Right lobe of liver (tissue), 6 donors: ENCODE results near the gene SNRNP200. TPM values are rescaled to one million over a fixed set of nuclear protein-coding genes. Genes with fewer than 3 reads are reported as not detected.

Experiments used
- ATAC-seq, 4 donors: fragments of 200-7000 bp; cut with Tn5 transposase; one replicate each; pipeline ENCODE4 v1.9.1; 2020; ENCODE audit warnings: mild to moderate bottlenecking in 4 of 4, moderate library complexity in 4 of 4
- DNase-seq, 3 donors: peaks; one replicate each; pipeline ENCODE4 v3.0.0-alpha.2; 2020
- H3K27ac ChIP-seq, 3 donors: fragments of 200-600 bp; one replicate each; pipeline ENCODE4 v1.8.0; 2022
- H3K27me3 ChIP-seq, 2 donors: fragments of 200-600 bp; one replicate each; pipeline ENCODE4 v1.8.0; 2022
- H3K36me3 ChIP-seq, 4 donors: fragments of 200-600 bp; sonication (generic) in 1 of 4; one replicate each; pipeline versions ENCODE4 v1.5.1 to v1.8.0; 2017 to 2022; ENCODE audit warnings: control low read depth in 1 of 4
- H3K4me1 ChIP-seq, 4 donors: fragments of 200-600 bp; sonication (generic) in 1 of 4; one replicate each; pipeline versions ENCODE4 v1.5.1 to v1.8.0; 2017 to 2022; ENCODE audit warnings: control low read depth in 1 of 4
- H3K4me3 ChIP-seq, 3 donors: fragments of 200-600 bp; one replicate each; pipeline ENCODE4 v1.8.0; 2022
- H3K9me3 ChIP-seq, 4 donors: fragments of 200-600 bp; sonication (generic) in 1 of 4; one replicate each; pipeline versions ENCODE4 v1.5.1 to v1.8.0; 2017 to 2022; ENCODE audit warnings: control low read depth in 1 of 4
- CTCF ChIP-seq, 4 donors: fragments of 200-600 bp in 3 of 4; fragments of 450-650 bp in 1 of 4; IDR thresholded peaks; one replicate each; pipeline versions ENCODE4 v1.5.1 to v1.8.0; 2016 to 2022; ENCODE audit warnings: antibody characterized with exemption in 4 of 4, mild to moderate bottlenecking in 2 of 4
- POLR2A ChIP-seq: fragments of 450-650 bp; IDR thresholded peaks from one replicate; pipeline ENCODE4 v1.6.1; 2017; ENCODE audit warnings: antibody characterized with exemption, mild to moderate bottlenecking
- WGBS: methylation state at CpG from one replicate; pipeline ENCODE4 v1.1.6; 2018; ENCODE audit warnings: low coverage, low lambda C conversion rate; ENCODE audit not compliant: insufficient coverage; ENCODE audit errors: missing lambda C conversion rate; 5-methylcytosine and 5-hydroxymethylcytosine counted together
- intact Hi-C, 2 donors: fragments of 100-400 bp; cut with DNase I; formaldehyde crosslinking; loops; one replicate each; pipeline versions ENCODE4 v1.11.2 to v1.14.1; 2022
- total RNA-seq, 6 experiments: library from RNA; depleted of rRNA in 2 of 6; stranded (reverse); fragments of >200 nt in 2 of 6; fragmentation: NEBNext Ultra II Directional in 3 of 6; extraction: Animal tissue kit (Norgen Biotek cat#: 25700) in 3 of 6; gene quantifications; one replicate each; pipeline versions ENCODE4 v1.1.0 to v1.2.4, GENCODE V29; 2016 to 2023
- donor health status: DM: no; HTN: yes; CAD: no.
- donor health status: DM: no; HTN: no; CAD: no.
- donor health status: DM: no; HTN: no; CAD: no.
- donor health status: DM: no; HTN: yes; CAD: no.
- donor health status: DM: no; HTN: yes; CAD: no.

The SNRNP200 gene
- total RNA-seq, 6 experiments from 2014 or later, result 43.6 to 52.5 (median 46.8) TPM

GRCh38 chr2:96252526-96252925 is 52.8 kb downstream of the SNRNP200 start:
- Histone ChIP-seq H3K36me3 (peaks cover 0 to 50% (median 18%) of the 10 kb centered on the region in 4 donors), H3K27me3 (no peaks in the 10 kb centered on the region), H3K27ac (peak overlapping the region in 1 of 3 donors; percentile 22), H3K4me3 (no peak overlapping the region), H3K9me3 (no peaks in the 10 kb centered on the region), H3K4me1 (peaks cover 0 to 30% (median 7%) of the 10 kb centered on the region in 4 donors)
- ATAC-seq, result no peak
- no peak for DNase-seq
- 93% methylated on average over 5 of the region's 8 CpGs for WGBS
- TF ChIP-seq POLR2A (no peak), CTCF (IDR thresholded peaks at IDR 0.05) (no peak)
- intact Hi-C loops, result no loop called here

GRCh38 chr2:96251721-96252292 is 53.5 kb downstream of the SNRNP200 start:
- Histone ChIP-seq H3K27ac (peak overlapping the region in 2 of 3 donors; percentile 24 to 36), H3K27me3 (no peaks in the 10 kb centered on the region), H3K9me3 (no peaks in the 10 kb centered on the region), H3K36me3 (peaks cover 0 to 50% (median 18%) of the 10 kb centered on the region in 4 donors), H3K4me1 (peaks cover 0 to 29% (median 7%) of the 10 kb centered on the region in 4 donors), H3K4me3 (no peak overlapping the region)
- ATAC-seq, result peak; percentile 65 to 69 (median 68)
- WGBS, result 70% methylated on average over 4 of the region's 6 CpGs
- peak in 1 of 3 donors; percentile 49 for DNase-seq
- TF ChIP-seq POLR2A, result no peak
- TF ChIP-seq CTCF (IDR thresholded peaks at IDR 0.05), result no peak
- intact Hi-C loops, result no loop called here

- ATAC-seq, result no peak
- no peak for DNase-seq
- Histone ChIP-seq H3K9me3 (no peaks in the 10 kb centered on the region), H3K36me3 (peaks cover 0 to 36% (median 15%) of the 10 kb centered on the region in 4 donors), H3K27me3 (no peaks in the 10 kb centered on the region), H3K4me1 (peaks cover 0 to 31% (median 7%) of the 10 kb centered on the region in 4 donors), H3K27ac (peak overlapping the region in 1 of 3 donors; percentile 36), H3K4me3 (no peak overlapping the region)
- intact Hi-C loops, result no loop called here
- 65% methylated on average over 6 of the region's 6 CpGs for WGBS
- no peak for TF ChIP-seq POLR2A
Observed at GRCh38 chr2:96250188-96250587, 55.2 kb downstream of the SNRNP200 start.

- Histone ChIP-seq H3K4me3 (no peak overlapping the region), H3K9me3 (no peaks in the 10 kb centered on the region), H3K27me3 (no peaks in the 10 kb centered on the region), H3K27ac (no peak overlapping the region), H3K4me1 (peaks cover 0 to 31% (median 7%) of the 10 kb centered on the region in 4 donors), H3K36me3 (peaks cover 0 to 31% (median 12%) of the 10 kb centered on the region in 4 donors)
- DNase-seq (no peak), ATAC-seq (no peak)
- TF ChIP-seq CTCF (IDR thresholded peaks at IDR 0.05) (no peak), POLR2A (no peak)
- 93% methylated on average over 5 of the region's 9 CpGs for WGBS
- intact Hi-C loops, result no loop called here
Observed at GRCh38 chr2:96249654-96250053, 55.7 kb downstream of the SNRNP200 start.

GRCh38 chr2:96248624-96249023 is 56.7 kb downstream of the SNRNP200 start:
- DNase-seq (no peak), ATAC-seq (no peak)
- Histone ChIP-seq H3K4me3 (no peak overlapping the region), H3K27ac (no peak overlapping the region), H3K4me1 (peaks cover 0 to 31% (median 7%) of the 10 kb centered on the region in 4 donors), H3K27me3 (no peaks in the 10 kb centered on the region), H3K36me3 (peaks cover 0 to 22% (median 6%) of the 10 kb centered on the region in 4 donors), H3K9me3 (no peaks in the 10 kb centered on the region)
- intact Hi-C loops, result no loop called here
- WGBS, result 80% methylated on average over 2 of the region's 4 CpGs
- TF ChIP-seq CTCF (IDR thresholded peaks at IDR 0.05) (no peak), POLR2A (no peak)
